B cell (primary cell): ENCODE data around the gene SPSB1. TPM values are rescaled to one million over a fixed set of nuclear protein-coding genes. Genes with fewer than 3 reads are reported as not detected.

Experiments used
- ATAC-seq: fragments of 200-7000 bp; cut with Tn5 transposase; one replicate; pipeline ENCODE4 v1.10.0; 2021; ENCODE audit warnings: low read depth, mild to moderate bottlenecking, moderate number of reproducible peaks, moderate library complexity
- CTCF ChIA-PET: fragments of 350-600 bp; sonication (Branson Sonifier 250); formaldehyde crosslinking; loops from one replicate; lab custom pipeline; 2021; ENCODE audit warnings: antibody characterized with exemption, inconsistent platforms; lab: Charles Lee
- POLR2A ChIA-PET: fragments of 350-600 bp; sonication (Branson Sonifier 250); formaldehyde crosslinking; loops from one replicate; lab custom pipeline; 2021; ENCODE audit warnings: antibody characterized with exemption; lab: Charles Lee
- DNase-seq: peaks from one replicate; pipeline ENCODE4 v3.0.0; 2013
- H2AFZ ChIP-seq: 2 replicates; pipeline ENCODE4 v1.6.1; 2012; ENCODE audit warnings: mild to moderate bottlenecking, low read depth, low read length; ENCODE audit not compliant: insufficient read depth, poor library complexity, severe bottlenecking
- H3K27ac ChIP-seq, 2 donors: 1 replicate in 1 of 2; 2 replicates in 1 of 2; pipeline ENCODE4 v1.5.1; 2012 to 2013; ENCODE audit warnings: low read length in 2 of 2, mild to moderate bottlenecking in 2 of 2, moderate library complexity in 1 of 2
- H3K27me3 ChIP-seq, 4 experiments: fragments of 200-600 bp in 1 of 4; sonication (generic) in 1 of 4; replicated peaks in 1 of 4; 1 replicate in 2 of 4; 2 replicates in 2 of 4; pipeline versions ENCODE4 v1.6.1 to v1.7.0; 2013 to 2016; ENCODE audit warnings: low read length in 3 of 4, mild to moderate bottlenecking in 2 of 4, mixed read lengths in 1 of 4, moderate library complexity in 1 of 4; ENCODE audit not compliant: insufficient read depth in 4 of 4, control insufficient read depth in 3 of 4; ENCODE audit errors: control extremely low read depth in 1 of 4
- H3K36me3 ChIP-seq, 2 experiments: replicated peaks in 1 of 2; 1 replicate in 1 of 2; 2 replicates in 1 of 2; pipeline versions ENCODE4 v1.6.1 to v1.7.1; 2013; ENCODE audit warnings: low read length in 1 of 2; ENCODE audit not compliant: insufficient read depth in 2 of 2, control insufficient read depth in 1 of 2; ENCODE audit errors: control extremely low read depth in 1 of 2, extremely low read depth in 1 of 2
- H3K4me1 ChIP-seq, 2 donors: fragments of 200-600 bp in 1 of 2; sonication (generic) in 1 of 2; 1 replicate in 1 of 2; 2 replicates in 1 of 2; pipeline versions ENCODE4 v1.5.1 to v1.6.1; 2013 to 2017; ENCODE audit warnings: low read length in 2 of 2; ENCODE audit not compliant: control insufficient read depth in 2 of 2, insufficient read depth in 2 of 2
- H3K4me2 ChIP-seq: replicated peaks from 2 replicates; pipeline ENCODE3; 2012; ENCODE audit warnings: mild to moderate bottlenecking, low read depth, low read length; ENCODE audit not compliant: poor library complexity, severe bottlenecking
- H3K4me3 ChIP-seq, 5 experiments: fragments of 200-600 bp in 1 of 5; sonication (generic) in 1 of 5; 1 replicate in 3 of 5; 2 replicates in 2 of 5; pipeline versions ENCODE4 v1.5.1 to v1.7.0; 2011 to 2016; ENCODE audit warnings: low read length in 4 of 5, mild to moderate bottlenecking in 4 of 5, low read depth in 2 of 5, control low read depth in 1 of 5, moderate library complexity in 1 of 5; ENCODE audit not compliant: insufficient read depth in 1 of 5; ENCODE audit errors: control extremely low read depth in 1 of 5, extremely low read depth in 1 of 5
- H3K79me2 ChIP-seq: fragments of 200-600 bp; sonication (generic); one replicate; pipeline ENCODE4 v1.6.0; 2016; ENCODE audit warnings: low read length; ENCODE audit not compliant: control insufficient read depth, insufficient read depth
- H3K9ac ChIP-seq: fragments of 200-600 bp; sonication (generic); 2 replicates; pipeline ENCODE4 v1.6.1; 2017; ENCODE audit warnings: mild to moderate bottlenecking, low read length, moderate library complexity
- H3K9me3 ChIP-seq, 3 donors: one replicate each; pipeline versions ENCODE4 v1.6.1 to v1.7.1; 2013; ENCODE audit warnings: low read length in 2 of 3; ENCODE audit not compliant: control insufficient read depth in 2 of 3, insufficient read depth in 1 of 3; ENCODE audit errors: control extremely low read depth in 1 of 3
- H4K20me1 ChIP-seq: 2 replicates; pipeline ENCODE4 v1.6.0; 2012; ENCODE audit warnings: mild to moderate bottlenecking, low read length; ENCODE audit not compliant: insufficient read depth, control insufficient read depth, poor library complexity, severe bottlenecking
- H3K27ac Mint-ChIP-seq: one replicate; pipeline ENCODE4 v1.8.0; 2021; ENCODE audit warnings: mixed read lengths
- H3K27me3 Mint-ChIP-seq: one replicate; pipeline ENCODE4 v1.8.0; 2021; ENCODE audit warnings: mixed read lengths
- H3K4me1 Mint-ChIP-seq: one replicate; pipeline ENCODE4 v1.8.0; 2021; ENCODE audit warnings: mixed read lengths
- H3K4me3 Mint-ChIP-seq: one replicate; pipeline ENCODE4 v1.8.0; 2021; ENCODE audit warnings: mixed read lengths
- H3K9me3 Mint-ChIP-seq: one replicate; pipeline ENCODE4 v1.8.0; 2022; ENCODE audit warnings: mixed read lengths; ENCODE audit not compliant: insufficient read depth
- CTCF ChIP-seq: fragments of 200-600 bp; IDR thresholded peaks from one replicate; pipeline ENCODE4 v1.8.0; 2022; ENCODE audit warnings: antibody characterized with exemption, mild to moderate bottlenecking
- EZH2 ChIP-seq: IDR thresholded peaks from 2 replicates; pipeline ENCODE4 v1.6.1; 2012; ENCODE audit warnings: borderline replicate concordance, low read depth, mild to moderate bottlenecking, moderate library complexity, low read length; ENCODE audit not compliant: insufficient read depth, poor library complexity, severe bottlenecking
- WGBS: methylation state at CpG from one replicate; pipeline ENCODE4 v1.1.5; 2013; ENCODE audit warnings: missing lambda C conversion rate; ENCODE audit not compliant: insufficient coverage; 5-methylcytosine and 5-hydroxymethylcytosine counted together
- intact Hi-C: fragments of 100-400 bp; cut with micrococcal nuclease; formaldehyde crosslinking; loops from one replicate; pipeline ENCODE4 v1.10.0; 2022
- polyA plus RNA-seq: library from polyadenylated mRNA; depleted of rRNA; stranded (reverse); fragments of >200 nt; gene quantifications from 2 replicates; pipeline ENCODE4 v1.2.3, GENCODE V29; 2012
- total RNA-seq, 2 donors: library from RNA; stranded (reverse); fragments of 120-200 nt in 1 of 2; gene quantifications; 1 replicate in 1 of 2; 2 replicates in 1 of 2; pipeline versions ENCODE4 v1.2.3 to v1.2.4, GENCODE V29; 2013 to 2022

SPSB1 gene
- total and polyA plus RNA-seq, 2 donors (not counting 1 experiment from before 2014, with no cell fraction given), result 1.7 to 9.4 TPM

DNA sequence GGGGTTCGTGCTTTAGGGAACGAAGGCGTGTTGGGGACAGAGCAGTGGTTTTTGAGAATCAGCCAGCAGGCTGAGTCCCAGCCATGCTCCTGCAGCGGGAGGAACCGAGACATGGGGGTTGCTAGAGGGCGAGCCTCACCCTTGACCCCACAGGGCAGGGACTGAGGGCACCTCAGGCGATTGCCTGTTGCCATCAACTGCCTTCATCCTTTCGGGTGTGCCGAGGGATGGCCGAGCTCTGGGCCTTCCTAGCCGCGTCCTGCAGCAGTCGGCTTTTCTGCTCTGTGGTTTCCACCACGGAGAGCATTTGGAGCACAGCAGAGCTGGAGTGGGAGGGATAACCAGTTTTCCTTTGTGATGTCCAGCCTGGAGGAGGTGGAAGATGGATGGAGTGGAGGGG is 13.3 kb downstream of the SPSB1 start:
- no peak overlapping the region for H3K4me2 ChIP-seq
- 94% methylated on average over 14 of the region's 14 CpGs for WGBS
- CTCF ChIA-PET, result no interaction called here

DNA sequence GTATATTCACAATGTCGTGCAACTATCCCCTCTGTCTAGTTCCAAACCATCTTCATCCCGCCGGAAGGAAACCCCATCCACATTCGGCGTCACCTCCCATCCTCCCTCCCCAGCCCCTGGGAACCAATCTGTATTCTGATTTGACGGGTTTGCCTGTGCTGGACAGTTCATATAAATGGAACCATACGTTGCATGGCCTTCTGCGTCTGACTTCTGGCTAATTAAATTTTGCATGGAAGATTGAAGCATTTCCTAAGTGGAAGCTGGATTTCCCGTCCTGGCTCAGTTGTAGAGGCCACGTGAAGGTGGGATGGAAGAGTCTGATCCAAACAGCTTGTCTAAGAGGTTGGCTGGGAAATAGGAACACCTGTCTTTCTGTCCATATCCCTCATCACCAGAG is 14.6 kb downstream of the SPSB1 start:
- no peak for TF ChIP-seq CTCF
- no peak for TF ChIP-seq EZH2
- H3K4me3 ChIP-seq, result no peak overlapping the region
- CTCF ChIA-PET, result interaction anchor here (1.1 kb wide), 1 partner anchor 148 kb away, joined by 3 read pairs; no protein-coding TSS in a partner anchor
- Mint-ChIP-seq H3K4me1 (peaks cover 32% of the 10 kb centered on the region), H3K4me3 (no peak overlapping the region), H3K9me3 (no peaks in the 10 kb centered on the region), H3K27me3 (no peaks in the 10 kb centered on the region), H3K27ac (no peak overlapping the region)
- ATAC-seq (no peak), DNase-seq (no peak)
- no peak overlapping the region for H3K27ac ChIP-seq
- H3K9ac ChIP-seq, result no peak overlapping the region
- peaks cover 74% of the 10 kb centered on the region for H3K79me2 ChIP-seq
- POLR2A ChIA-PET, result no interaction called here
- H3K27me3 ChIP-seq, result no peaks in the 10 kb centered on the region
- no peak overlapping the region for H3K4me2 ChIP-seq
- intact Hi-C loops, result no loop called here
- H3K4me1 ChIP-seq, result peaks cover 10 to 20% of the 10 kb centered on the region in 2 donors
- no peaks in the 10 kb centered on the region for H3K36me3 ChIP-seq
- 94% methylated on average over 6 of the region's 10 CpGs for WGBS
- H3K9me3 ChIP-seq, result no peaks in the 10 kb centered on the region
- no peaks in the 10 kb centered on the region for H4K20me1 ChIP-seq
- H2AFZ ChIP-seq, result no peak overlapping the region

More for the DNA sequence above, 13.3 kb downstream of the SPSB1 start:
- DNase-seq, result no peak
- H3K27me3 Mint-ChIP-seq, result no peaks in the 10 kb centered on the region
- intact Hi-C loops, result no loop called here
- POLR2A ChIA-PET, result no interaction called here
- H3K4me1 Mint-ChIP-seq, result peaks cover 38% of the 10 kb centered on the region
- no peak overlapping the region for H3K27ac Mint-ChIP-seq
- H3K9me3 ChIP-seq, result no peaks in the 10 kb centered on the region
- H2AFZ ChIP-seq, result no peak overlapping the region
- ATAC-seq, result no peak
- no peaks in the 10 kb centered on the region for H3K36me3 ChIP-seq
- H3K9ac ChIP-seq, result no peak overlapping the region
- no peaks in the 10 kb centered on the region for H3K27me3 ChIP-seq
- no peaks in the 10 kb centered on the region for H3K9me3 Mint-ChIP-seq
- no peak overlapping the region for H3K27ac ChIP-seq
- peaks cover 84% of the 10 kb centered on the region for H3K79me2 ChIP-seq
- TF ChIP-seq EZH2 (no peak), CTCF (no peak)
- H3K4me3 ChIP-seq, result no peak overlapping the region
- no peak overlapping the region for H3K4me3 Mint-ChIP-seq
- H4K20me1 ChIP-seq, result no peaks in the 10 kb centered on the region
- peaks cover 15 to 24% of the 10 kb centered on the region in 2 donors for H3K4me1 ChIP-seq
